RPMI8226 (cell line): Measurements from ENCODE around the gene MRPS11.
A peak's percentile ranks its signal among the peaks of the same experiment; 100 is the strongest.
"Not testable (repeated sequence)": the region's sequence is repeated elsewhere in the genome, so short reads cannot be mapped to it uniquely, and the experiment has no call there.

Source experiments
- DNase-seq: peaks from one replicate; pipeline ENCODE4 v3.0.0-alpha.2; 2015

MRPS11 gene

GRCh38 chr15:88497109-88497765, 29.7 kb downstream of the MRPS11 start:
- no peak for DNase-seq

- DNase-seq = no peak
These were observed 31.5 kb downstream of the MRPS11 start for GRCh38 chr15:88498996-88499395.

GRCh38 chr15:88504445-88504844, 36.9 kb downstream of the MRPS11 start:
- no peak for DNase-seq

GRCh38 chr15:88505721-88506120, 38.2 kb downstream of the MRPS11 start:
- no peak for DNase-seq

- no peak for DNase-seq
These were observed 39.1 kb downstream of the MRPS11 start for GRCh38 chr15:88506628-88507027.

GRCh38 chr15:88509321-88509720, 41.8 kb downstream of the MRPS11 start:
- peak; percentile 12 for DNase-seq

- no peak for DNase-seq
These were observed 42.5 kb downstream of the MRPS11 start for GRCh38 chr15:88509964-88510363.

GRCh38 chr15:88511161-88511560, 43.7 kb downstream of the MRPS11 start:
- no peak for DNase-seq

- no peak for DNase-seq
These were observed 44.6 kb downstream of the MRPS11 start for GRCh38 chr15:88512078-88512477.

GRCh38 chr15:88512601-88513000, 45.1 kb downstream of the MRPS11 start:
- no peak for DNase-seq

- no peak for DNase-seq
These were observed 45.7 kb downstream of the MRPS11 start for GRCh38 chr15:88513195-88513594.

GRCh38 chr15:88518903-88519302, 51.4 kb downstream of the MRPS11 start:
- no peak for DNase-seq

- not testable (repeated sequence) for DNase-seq
These were observed 56.6 kb downstream of the MRPS11 start for GRCh38 chr15:88524094-88524493.

GRCh38 chr15:88525418-88525817, 57.9 kb downstream of the MRPS11 start:
- no peak for DNase-seq

- no peak for DNase-seq
These were observed 58.9 kb downstream of the MRPS11 start for GRCh38 chr15:88526247-88526879.

GRCh38 chr15:88529021-88529630, 61.6 kb downstream of the MRPS11 start:
- no peak for DNase-seq
